ENCODE measurements around the gene RAD54L.
"Not testable (repeated sequence)": the region's sequence is repeated elsewhere in the genome, so short reads cannot be mapped to it uniquely, and the experiment has no call there.

Gene RAD54L

GRCh38 chr1:46288485-46289133 lies 41.0 kb downstream of the RAD54L start:
- DNase-seq, result no peak

GRCh38 chr1:46289134-46289494 lies 41.6 kb downstream of the RAD54L start:
- no peak for DNase-seq

GRCh38 chr1:46289976-46290375 lies 42.4 kb downstream of the RAD54L start:
- no peak for DNase-seq

GRCh38 chr1:46295306-46295705 lies 47.7 kb downstream of the RAD54L start:
- DNase-seq, result no peak

GRCh38 chr1:46298387-46298786 lies 50.8 kb downstream of the RAD54L start:
- DNase-seq, result no peak

GRCh38 chr1:46300673-46301405 lies 53.3 kb downstream of the RAD54L start:
- no peak for DNase-seq

- DNase-seq, result no peak
Observed at GRCh38 chr1:46301406-46301807, 53.8 kb downstream of the RAD54L start.

GRCh38 chr1:46301808-46302640 lies 54.5 kb downstream of the RAD54L start:
- DNase-seq, result peak; percentile 34 to 56

- no peak for DNase-seq
Observed at GRCh38 chr1:46302641-46303037, 55.1 kb downstream of the RAD54L start.

GRCh38 chr1:46303038-46303871 lies 55.7 kb downstream of the RAD54L start, which contains the start of the genes LRRC41 and UQCRH:
TSS of gene LRRC41 (minus strand) at chr1:46303616. CDS start at chr1:46303322, 294 bp downstream.
TSS of gene UQCRH (plus strand) at chr1:46303698. CDS start at chr1:46303767, 69 bp downstream.
- peak; percentile 93 to 96 for DNase-seq

- DNase-seq, result peak in 1 of 2 donors; percentile 10
Observed at GRCh38 chr1:46303872-46304326, 56.3 kb downstream of the RAD54L start.

GRCh38 chr1:46306159-46306530 lies 58.6 kb downstream of the RAD54L start:
- no peak for DNase-seq

- DNase-seq, result no peak
Observed at GRCh38 chr1:46309401-46310159, 62.0 kb downstream of the RAD54L start.

- DNase-seq, result no peak
Observed at GRCh38 chr1:46310321-46310720, 62.8 kb downstream of the RAD54L start.

GRCh38 chr1:46315669-46316403 lies 68.3 kb downstream of the RAD54L start:
- DNase-seq, result no peak

GRCh38 chr1:46317323-46317722 lies 69.8 kb downstream of the RAD54L start:
- DNase-seq, result no peak

- not testable (repeated sequence) for DNase-seq
Observed at GRCh38 chr1:46319301-46319700, 71.7 kb downstream of the RAD54L start.

GRCh38 chr1:46319960-46320914 lies 72.7 kb downstream of the RAD54L start:
- not testable (repeated sequence) for DNase-seq

GRCh38 chr1:46322191-46322590 lies 74.6 kb downstream of the RAD54L start:
- not testable (repeated sequence) for DNase-seq
